Suprapubic skin (tissue), 3 donors: ENCODE data around the gene IGLL5.

Experiments
- POLR2AphosphoS5 ChIP-seq, 3 donors: sonication (generic); formaldehyde crosslinking; IDR thresholded peaks; one replicate each; pipeline ENCODE4 v1.6.1; 2017; ENCODE audit warnings: antibody characterized with exemption in 3 of 3
- TF ChIP-seq, protein P1 (sequence below), 2 donors: fragments of 200-600 bp in 1 of 2; fragments of 450-650 bp in 1 of 2; sonication (generic) in 1 of 2; IDR thresholded peaks; one replicate each; pipeline ENCODE4 v1.5.1; 2016 to 2019; ENCODE audit warnings: antibody characterized with exemption in 2 of 2, mild to moderate bottlenecking in 1 of 2, moderate library complexity in 1 of 2

DNA sequence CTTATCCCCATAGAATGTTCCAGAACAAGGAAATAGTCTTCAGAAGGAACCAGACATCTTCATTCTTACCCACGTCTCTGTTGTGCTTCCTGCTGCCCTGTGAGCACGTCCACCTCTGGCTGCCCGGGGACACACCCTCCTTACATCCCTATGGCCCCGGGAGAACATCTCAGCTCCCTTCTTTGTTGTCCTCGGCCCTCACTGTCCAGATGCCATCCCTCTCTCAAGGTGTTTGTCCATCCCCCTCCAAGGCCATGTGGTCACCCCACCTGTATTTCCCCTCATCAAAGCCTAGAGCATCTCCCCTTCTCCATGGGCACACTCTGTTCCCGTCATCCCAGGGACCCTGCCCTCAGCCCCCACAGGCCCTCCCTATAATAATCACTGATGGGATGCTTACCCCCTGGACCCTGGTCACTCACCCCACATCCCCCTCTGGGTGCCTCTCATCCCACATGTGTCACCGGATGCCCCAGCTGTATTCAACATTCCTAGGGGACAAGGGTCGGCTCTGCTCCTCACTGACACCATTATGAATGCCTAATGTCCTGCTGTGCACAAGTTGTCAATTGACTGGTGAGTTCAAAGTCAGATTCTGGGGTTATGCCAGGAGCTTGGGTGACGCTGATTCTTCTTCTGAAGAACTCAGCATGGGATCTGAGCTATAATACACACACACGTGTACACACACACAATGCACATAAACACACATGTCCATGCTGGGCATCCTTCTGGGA is 28.8 kb downstream of the IGLL5 start:
- TF ChIP-seq, protein P1, sequence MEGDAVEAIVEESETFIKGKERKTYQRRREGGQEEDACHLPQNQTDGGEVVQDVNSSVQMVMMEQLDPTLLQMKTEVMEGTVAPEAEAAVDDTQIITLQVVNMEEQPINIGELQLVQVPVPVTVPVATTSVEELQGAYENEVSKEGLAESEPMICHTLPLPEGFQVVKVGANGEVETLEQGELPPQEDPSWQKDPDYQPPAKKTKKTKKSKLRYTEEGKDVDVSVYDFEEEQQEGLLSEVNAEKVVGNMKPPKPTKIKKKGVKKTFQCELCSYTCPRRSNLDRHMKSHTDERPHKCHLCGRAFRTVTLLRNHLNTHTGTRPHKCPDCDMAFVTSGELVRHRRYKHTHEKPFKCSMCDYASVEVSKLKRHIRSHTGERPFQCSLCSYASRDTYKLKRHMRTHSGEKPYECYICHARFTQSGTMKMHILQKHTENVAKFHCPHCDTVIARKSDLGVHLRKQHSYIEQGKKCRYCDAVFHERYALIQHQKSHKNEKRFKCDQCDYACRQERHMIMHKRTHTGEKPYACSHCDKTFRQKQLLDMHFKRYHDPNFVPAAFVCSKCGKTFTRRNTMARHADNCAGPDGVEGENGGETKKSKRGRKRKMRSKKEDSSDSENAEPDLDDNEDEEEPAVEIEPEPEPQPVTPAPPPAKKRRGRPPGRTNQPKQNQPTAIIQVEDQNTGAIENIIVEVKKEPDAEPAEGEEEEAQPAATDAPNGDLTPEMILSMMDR (IDR thresholded peaks at IDR 0.05), result no peak
- no peak for TF ChIP-seq POLR2AphosphoS5 (IDR thresholded peaks at IDR 0.05)
